CD4-positive, alpha-beta T cell treated with Interleukin-4 for 4 hours (primary cell): ENCODE results near the gene RNASEL.

Experiments
- DNase-seq: peaks from one replicate; pipeline ENCODE4 v3.0.0-alpha.2; 2020

Gene RNASEL

DNA sequence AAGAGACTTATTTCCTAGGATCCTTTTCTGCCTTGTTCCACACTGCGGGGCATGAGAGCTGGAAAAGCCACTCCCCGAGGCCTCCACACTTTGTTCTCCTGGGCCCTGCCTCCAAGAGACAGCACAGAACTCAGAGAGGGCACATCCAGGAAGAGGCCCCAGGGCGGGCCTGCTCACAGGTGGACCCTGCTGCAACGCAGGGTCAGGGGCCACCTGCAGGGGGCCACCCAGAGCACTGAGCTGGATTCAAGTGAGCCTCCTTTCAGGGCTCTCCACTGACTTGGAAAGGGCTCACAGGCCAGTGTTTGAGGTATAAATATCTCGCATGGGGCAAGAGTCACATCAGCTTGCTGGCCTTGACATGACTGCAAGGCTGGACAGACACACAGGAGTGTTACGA is 10.3 kb upstream of the RNASEL start:
- no peak for DNase-seq

DNA sequence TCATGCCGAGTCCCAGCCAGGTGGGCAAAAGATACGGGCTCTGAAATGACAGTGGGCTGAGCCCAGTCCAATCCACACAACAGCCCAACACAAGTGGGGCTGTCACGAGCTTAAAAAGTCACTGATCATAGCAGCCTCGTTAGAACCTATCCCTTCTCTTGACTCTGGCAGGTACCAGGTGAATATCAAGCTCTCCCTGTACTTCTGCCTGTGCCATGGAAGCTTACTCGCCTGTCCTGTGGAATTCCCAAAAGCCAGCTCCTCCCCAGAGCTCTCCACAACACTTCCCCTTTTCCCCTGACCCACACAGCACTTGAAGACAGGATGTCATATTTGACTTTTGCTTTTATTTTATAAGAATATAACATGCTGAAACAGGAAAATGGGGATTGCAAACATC is 9.2 kb upstream of the RNASEL start:
- no peak for DNase-seq

DNA sequence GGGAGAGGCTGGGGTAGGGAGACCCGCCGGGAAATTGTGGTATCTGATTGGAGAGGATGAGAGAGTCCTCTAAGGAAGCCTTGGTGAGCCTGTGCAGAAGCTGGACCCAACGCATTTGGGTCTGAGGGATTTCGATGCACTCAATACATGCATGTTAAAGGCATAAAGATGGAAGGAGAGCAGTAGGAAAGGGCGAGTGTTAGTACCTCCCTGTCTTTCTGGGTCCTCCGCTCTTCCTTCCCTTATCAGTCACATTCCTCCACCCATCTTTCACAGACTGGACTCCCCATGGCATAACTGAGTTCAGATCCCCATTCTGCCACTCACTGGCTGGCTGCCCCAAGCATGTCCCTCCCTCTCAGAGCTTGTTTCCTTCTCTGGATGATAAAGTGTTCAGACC is 7.9 kb upstream of the RNASEL start:
- DNase-seq, result no peak

DNA sequence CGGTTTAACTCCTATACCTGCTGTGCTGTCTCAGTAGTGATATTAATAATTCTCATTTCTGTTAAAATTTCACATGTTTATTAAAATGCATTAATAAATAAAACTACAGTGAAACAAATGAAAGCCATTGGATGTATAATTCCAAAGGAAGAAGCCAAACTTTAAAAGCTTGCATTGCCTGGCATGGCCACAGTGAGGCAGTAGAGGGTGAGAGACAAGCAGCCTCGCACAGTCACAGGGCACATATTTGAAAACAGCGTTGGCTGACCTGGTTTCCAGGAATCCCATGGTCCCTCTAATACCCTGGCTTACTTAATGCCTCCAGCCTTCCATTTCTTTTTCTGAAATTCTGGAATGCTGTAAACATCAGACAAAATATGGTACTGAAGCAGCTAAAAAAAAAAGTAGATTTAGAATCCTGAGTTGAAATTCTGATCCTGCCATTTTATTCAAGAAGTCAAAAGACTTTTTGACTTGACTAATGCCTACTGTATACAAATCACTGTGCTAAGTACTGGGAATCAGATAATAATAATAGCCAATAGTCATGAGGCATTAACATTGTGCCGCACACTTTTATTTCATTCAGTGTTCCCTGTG is 6.7 kb upstream of the RNASEL start:
- peak; percentile 57 for DNase-seq

- no peak for DNase-seq
Measured at GRCh38 chr1:182589931-182590330, 875 bp upstream of the RNASEL start.

DNA sequence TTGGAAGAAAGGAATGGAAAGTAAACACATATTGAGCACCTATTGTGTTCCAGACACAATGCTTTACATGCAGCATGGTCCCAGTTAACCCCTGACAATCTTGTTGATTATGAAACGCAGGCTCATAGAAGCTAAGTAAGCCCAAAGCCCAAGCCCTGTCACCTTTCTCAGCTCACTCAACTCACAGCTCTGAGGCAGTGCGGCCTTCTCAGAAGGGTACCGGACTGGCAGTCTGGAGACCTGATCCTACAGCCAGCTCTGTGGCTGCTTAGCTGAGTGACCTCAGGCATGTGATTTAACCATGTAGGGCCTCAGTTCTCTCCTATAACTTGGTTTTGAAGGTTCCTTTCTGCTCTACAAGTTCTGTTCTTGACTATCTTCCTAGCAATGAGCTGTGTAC is 464 bp upstream of the RNASEL start:
- DNase-seq, result no peak

- no peak for DNase-seq
Measured at GRCh38 chr1:182587666-182588499, 1.2 kb downstream of the RNASEL start.

DNA sequence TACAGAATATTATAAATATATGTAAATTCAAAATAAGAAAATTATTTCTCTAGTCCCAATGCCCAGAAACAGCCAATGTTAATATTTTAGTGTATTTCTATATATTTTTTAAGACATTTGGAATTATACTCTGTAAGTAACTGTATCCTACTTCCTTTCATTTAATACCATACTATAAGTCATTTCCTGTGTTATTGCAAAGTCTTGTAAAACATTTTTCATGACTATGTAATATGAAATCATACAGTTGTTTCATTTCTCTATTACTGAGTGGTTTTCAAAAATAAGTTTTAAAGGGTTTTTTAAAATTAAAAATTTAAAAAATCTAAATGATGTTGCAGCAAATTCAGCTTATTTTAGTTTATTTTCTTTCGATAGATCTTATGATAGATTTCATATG is 2.0 kb downstream of the RNASEL start:
- no peak for DNase-seq

DNA sequence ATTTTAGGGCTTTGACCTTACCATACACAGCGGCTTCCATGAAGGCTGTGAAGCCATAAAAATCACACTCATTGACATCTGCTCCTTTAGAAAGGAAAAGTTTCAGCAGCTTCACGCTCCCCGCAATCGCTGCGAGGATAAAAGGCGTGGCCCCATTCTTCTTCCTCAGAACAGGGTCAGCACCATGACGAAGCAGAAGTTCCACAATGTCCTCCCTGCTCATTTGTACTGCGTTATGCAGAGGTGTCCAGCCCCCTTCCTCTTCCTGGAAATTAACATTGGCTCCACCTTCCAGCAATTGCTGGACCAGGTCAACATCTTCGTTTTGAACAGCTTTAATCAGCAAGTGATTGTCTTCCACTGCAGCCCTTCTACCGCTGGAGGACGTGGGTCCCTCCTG is 2.7 kb downstream of the RNASEL start:
- no peak for DNase-seq

GRCh38 chr1:182584746-182585145 is 4.3 kb downstream of the RNASEL start:
- DNase-seq, result no peak

DNA sequence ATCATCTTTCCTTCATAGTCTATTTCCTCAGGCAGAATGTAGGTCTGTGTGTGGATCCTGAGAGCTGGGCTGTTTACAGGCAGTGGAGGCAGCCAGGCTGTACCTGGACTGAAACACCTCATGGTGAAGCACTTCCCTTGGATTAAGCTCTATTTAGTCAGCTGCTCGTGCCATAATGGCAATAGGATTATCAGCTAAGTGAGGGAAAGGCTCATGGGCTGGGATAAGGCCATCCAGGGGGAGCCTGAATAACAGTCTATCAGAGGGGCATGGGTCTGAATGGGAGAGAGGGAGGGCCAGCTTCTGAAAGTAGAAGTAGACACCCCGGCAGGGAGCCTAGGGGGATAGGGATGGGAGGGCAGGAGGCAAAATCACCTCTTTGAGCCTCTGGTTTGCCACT is 8.3 kb downstream of the RNASEL start:
- DNase-seq, result no peak

DNA sequence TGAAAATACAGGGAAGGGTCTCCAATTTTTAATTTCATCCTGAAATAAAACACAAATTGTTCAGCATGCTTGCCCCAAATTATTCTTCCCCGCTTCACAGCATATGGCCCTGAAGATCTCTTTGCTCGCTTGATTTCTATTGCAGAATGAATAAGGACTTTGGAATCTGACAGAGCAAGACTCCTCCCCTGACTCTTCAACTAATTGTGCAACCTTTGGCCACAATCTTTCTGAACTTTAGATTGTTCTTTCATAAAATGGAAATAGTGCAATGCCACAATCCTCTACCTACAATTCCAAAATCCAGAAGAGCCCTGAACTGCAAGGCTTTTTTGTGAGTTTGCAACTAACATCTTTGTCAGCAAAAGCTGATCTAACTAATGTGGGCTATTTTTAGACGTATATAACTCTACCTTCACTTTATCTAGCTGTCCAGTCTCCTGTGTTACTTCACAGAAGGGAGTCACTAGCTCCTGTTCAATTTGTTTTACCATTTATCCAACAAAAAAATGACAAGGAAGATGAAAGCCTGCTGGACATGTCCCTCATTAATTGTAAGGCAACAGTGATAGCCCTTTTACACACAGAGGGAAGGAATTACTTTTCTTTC is 13.4 kb downstream of the RNASEL start:
- DNase-seq, result no peak

GRCh38 chr1:182574156-182574555 is 14.9 kb downstream of the RNASEL start:
- DNase-seq, result no peak

DNA sequence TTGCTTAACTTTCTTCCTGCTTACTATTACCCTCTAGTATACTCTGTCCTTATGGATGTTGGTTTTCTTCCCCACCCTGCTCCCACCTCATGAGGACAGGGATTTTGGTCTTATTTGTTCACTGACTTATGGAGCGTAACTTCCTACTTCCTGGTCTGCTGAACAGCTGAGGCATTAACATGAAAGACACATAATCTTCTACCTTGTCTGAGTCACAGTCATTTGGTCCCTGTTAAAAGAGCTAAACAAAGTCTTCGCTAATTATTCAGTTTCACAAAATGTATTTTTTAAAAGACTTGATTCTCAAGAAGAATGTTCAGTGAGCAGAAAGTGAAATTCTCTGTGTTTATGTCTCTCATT is 18.5 kb downstream of the RNASEL start:
- no peak for DNase-seq

DNA sequence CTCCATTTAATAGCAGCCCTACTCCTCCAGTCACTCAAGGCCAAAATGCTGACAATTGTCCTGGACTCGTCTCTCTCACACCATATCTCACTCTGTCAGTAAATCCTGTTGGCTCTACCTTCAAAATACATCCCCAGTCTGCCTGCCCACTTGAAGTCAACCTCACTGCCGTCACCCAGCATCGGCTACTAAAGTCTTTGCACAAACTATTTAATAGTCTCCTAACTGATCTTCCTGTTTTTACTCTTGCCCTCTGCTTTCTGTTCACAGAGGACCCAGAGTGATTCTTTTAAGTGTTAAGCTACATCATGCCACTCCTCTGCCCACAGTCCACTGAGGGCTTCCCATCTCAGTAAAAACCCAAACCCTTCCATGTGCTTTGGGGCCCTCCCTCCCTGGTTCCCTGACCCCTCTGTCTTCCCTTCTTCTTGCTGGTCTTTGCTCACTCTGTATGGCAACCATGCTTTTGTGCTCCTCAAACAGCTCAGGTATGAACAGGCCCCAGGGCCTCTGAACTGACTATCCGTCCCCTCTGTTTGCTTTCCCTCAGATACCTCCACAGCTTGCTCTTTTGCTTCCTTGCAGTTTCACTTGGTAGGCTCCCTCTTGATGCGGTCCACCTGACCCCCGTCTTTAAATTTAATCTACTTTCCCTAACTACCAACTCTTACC is 19.0 kb downstream of the RNASEL start:
- DNase-seq, result no peak

DNA sequence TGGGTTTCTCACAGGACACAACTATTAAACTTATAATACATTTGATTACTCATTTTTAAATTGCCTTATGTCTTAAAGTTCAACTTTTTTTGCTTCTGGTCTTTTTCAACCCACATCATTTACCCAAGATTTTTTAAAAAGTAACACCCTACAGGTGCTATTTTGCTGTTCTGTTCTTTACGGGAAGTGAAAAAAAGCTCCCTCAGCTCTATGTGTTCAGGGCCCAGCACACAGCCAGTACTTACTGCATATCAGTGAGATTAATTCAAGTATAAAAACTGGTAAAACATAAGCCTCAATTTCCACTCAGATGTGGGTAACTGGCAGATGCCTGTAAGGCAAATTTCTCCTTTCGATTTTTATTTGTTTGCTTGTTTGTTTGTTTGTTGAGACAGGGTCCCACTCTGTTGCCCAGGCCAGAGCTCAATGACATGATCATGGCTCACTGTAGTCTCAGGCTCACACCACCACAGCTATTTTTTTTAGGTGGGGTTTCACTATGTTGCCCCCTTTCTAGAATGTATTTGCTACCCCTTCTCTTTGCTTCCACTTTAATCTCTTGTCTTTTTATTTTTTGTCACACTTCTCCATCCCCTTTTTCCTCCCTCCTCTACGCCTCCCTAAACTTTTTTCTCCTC is 20.3 kb downstream of the RNASEL start:
- no peak for DNase-seq

- no peak for DNase-seq
Measured at GRCh38 chr1:182567629-182568028, 21.4 kb downstream of the RNASEL start.

GRCh38 chr1:182565537-182565936 is 23.5 kb downstream of the RNASEL start:
- no peak for DNase-seq

GRCh38 chr1:182564406-182565004 is 24.6 kb downstream of the RNASEL start:
- no peak for DNase-seq

DNA sequence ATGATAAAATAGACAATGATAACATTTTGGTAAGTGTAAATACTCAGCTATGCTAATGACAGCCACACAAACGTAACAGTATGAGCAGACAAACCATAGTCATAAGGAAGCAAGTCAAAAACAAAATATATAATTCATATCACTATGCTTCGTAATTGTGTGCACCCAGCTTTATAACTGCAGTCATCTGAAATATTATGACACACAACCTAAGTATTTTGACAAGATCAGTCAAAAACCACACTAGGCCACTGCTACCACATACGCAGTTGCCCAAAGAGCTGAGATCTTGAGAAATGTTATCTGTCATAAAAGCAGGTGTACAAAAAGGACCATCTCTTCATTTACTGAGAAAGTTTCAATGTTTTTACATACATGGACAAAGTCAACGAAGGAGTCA is 26.0 kb downstream of the RNASEL start:
- no peak for DNase-seq

DNA sequence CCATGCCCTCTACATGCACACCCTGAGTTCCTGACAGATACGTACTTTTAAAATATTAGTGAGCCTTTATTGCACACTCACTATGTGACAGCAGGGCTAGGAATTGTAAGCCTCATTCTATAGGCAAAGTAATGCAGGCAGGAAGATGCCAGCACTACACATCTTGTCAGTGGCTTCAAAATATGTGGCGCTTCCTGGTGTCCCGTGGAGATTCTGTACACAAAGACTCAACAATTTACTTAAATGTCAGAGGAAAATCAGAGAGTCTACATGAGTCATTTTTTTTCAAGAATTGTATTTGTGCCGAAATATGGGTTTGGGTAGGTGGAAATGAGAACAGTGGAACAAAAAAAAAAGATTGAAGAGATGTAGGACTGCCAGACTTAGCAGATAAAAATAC is 27.6 kb downstream of the RNASEL start:
- DNase-seq, result no peak

DNA sequence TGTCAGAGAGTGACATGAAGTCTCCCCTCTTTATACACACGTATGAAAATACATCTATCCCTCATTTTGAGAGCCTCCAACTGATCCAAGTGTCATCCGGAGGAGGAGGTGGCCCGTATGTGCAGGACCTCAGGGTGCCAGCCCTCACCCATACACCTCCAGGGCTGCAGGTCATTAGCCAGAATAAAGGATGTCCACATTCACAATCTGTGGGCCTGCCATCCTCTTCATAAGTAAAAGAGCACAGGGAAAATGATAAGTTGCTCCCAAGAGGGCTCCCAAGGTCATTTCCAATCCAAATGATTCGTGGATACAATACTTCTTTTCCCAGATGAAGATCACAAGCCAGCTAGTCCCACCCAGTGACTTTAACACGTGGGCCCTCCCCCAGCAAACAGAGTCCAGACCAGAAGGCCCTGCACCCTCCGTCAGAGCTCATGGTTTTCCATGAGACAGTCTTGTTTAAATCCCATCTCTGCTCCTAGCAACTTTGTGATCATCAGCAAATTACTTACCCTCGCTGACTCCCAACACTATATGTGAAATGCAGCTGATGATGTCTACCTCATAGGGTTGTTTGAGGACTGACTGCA is 28.6 kb downstream of the RNASEL start:
- no peak for DNase-seq

DNA sequence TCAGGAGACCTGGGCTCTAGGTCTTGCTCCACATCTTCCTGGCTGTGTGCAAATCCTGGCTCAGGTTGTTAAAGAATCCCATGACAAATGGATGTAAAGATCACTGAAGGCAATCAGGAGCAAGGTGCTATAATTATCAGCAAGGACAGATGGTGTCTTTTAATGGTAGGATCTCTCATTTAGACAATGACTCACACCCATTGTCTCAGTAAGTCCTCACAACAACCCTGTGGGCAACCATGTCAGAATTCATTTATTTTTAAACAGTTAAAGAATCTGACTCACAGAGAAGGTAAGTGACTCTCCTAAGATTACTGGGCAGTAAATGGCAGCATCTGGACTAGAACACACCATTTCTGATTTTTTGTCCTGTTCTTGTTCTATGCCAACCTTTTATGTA is 32.8 kb downstream of the RNASEL start:
- DNase-seq, result no peak
